Measurements from ENCODE around the gene EPX. TPM values are rescaled to one million over a fixed set of nuclear protein-coding genes. Genes with fewer than 3 reads are reported as not detected.
A peak's percentile ranks its signal among the peaks of the same experiment; 100 is the strongest.

Gene EPX
- total RNA-seq, 1 donor from 2014 or later, result not detected

DNA sequence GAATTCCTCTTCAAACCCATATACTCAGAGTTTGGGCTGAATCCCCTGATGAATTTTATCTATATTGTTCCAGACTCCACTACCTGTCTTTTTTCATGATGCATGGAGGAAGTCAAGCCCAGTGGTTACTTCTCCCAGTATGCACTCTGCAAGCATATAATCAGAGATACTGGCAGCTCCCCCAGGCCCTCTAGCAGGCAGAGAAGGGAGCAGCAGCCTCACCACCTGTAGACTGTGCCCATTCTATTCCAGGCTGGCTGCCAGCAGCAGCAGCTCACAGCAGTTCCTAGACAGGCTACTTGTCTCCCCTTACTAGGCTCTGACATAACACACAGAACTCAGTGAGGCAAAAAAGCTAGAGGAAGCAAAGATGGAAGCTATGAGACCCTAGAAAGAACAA, 23.2 kb downstream of the EPX start:
- no peak overlapping the region for H3K4me3 Mint-ChIP-seq (ENCODE audit: unreplicated experiment)
- DNase-seq (ENCODE audit: low spot score), result no peak
- no peaks in the 10 kb centered on the region for H3K27me3 Mint-ChIP-seq (ENCODE audit: low read depth)
- peaks cover 9% of the 10 kb centered on the region for H3K4me1 Mint-ChIP-seq (ENCODE audit: low read depth)
- no peak for TF ChIP-seq CTCF (IDR thresholded peaks at IDR 0.05)
- H3K9me3 Mint-ChIP-seq (ENCODE audit: low read depth), result no peaks in the 10 kb centered on the region
- peaks cover 16% of the 10 kb centered on the region for H3K36me3 Mint-ChIP-seq (ENCODE audit: low read depth)
- no peak overlapping the region for H3K27ac Mint-ChIP-seq (ENCODE audit: unreplicated experiment)

DNA sequence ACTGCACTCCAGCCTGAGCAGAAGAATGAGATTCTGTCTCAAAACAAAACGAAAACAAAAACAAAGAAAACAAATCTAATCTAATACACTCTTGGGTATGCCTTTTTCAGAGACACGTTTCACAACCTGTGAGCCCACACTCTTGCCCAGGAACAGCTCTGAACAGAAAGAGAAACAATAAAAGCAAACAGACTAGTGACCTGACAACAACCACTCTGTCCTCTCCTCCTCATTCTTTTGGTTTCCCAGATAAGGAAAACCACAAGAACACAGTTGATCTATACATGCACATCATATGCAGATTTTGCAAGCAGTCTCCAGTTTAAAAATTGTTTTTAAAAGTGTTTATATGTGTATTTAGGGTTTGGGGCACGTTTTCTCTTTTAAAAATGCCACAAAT, 25.2 kb downstream of the EPX start:
- Mint-ChIP-seq H3K4me1 (ENCODE audit: low read depth) (peaks cover 9% of the 10 kb centered on the region), H3K27ac (ENCODE audit: unreplicated experiment) (no peak overlapping the region), H3K27me3 (ENCODE audit: low read depth) (no peaks in the 10 kb centered on the region), H3K9me3 (ENCODE audit: low read depth) (no peaks in the 10 kb centered on the region), H3K36me3 (ENCODE audit: low read depth) (peaks cover 8% of the 10 kb centered on the region), H3K4me3 (ENCODE audit: unreplicated experiment) (no peak overlapping the region)
- no peak for DNase-seq (ENCODE audit: low spot score)
- no peak for TF ChIP-seq CTCF (IDR thresholded peaks at IDR 0.05)

- Mint-ChIP-seq H3K36me3 (ENCODE audit: low read depth) (no peaks in the 10 kb centered on the region), H3K4me3 (ENCODE audit: unreplicated experiment) (peak within 1 kb of the TSS; percentile 77), H3K27ac (ENCODE audit: unreplicated experiment) (peak within 1 kb of the TSS; percentile 91), H3K27me3 (ENCODE audit: low read depth) (no peaks in the 10 kb centered on the region), H3K9me3 (ENCODE audit: low read depth) (no peaks in the 10 kb centered on the region), H3K4me1 (ENCODE audit: low read depth) (peaks cover 11% of the 10 kb centered on the region)
- TF ChIP-seq CTCF (IDR thresholded peaks at IDR 0.05), result peak; percentile 76
- DNase-seq (ENCODE audit: low spot score), result peak; percentile 97
These were observed 26.7 kb downstream of the EPX start, which contains the start of gene MKS1 for GRCh38 chr17:58219007-58219788. Gene MKS1 (minus strand): TSS chr17:58219255. CDS start chr17:58219230, 25 bp downstream.

GRCh38 chr17:58219789-58220183, 27.3 kb downstream of the EPX start:
- Mint-ChIP-seq H3K27ac (ENCODE audit: unreplicated experiment) (no peak overlapping the region), H3K9me3 (ENCODE audit: low read depth) (no peaks in the 10 kb centered on the region), H3K27me3 (ENCODE audit: low read depth) (no peaks in the 10 kb centered on the region), H3K36me3 (ENCODE audit: low read depth) (no peaks in the 10 kb centered on the region), H3K4me3 (ENCODE audit: unreplicated experiment) (peak overlapping the region; percentile 77), H3K4me1 (ENCODE audit: low read depth) (peaks cover 16% of the 10 kb centered on the region)
- DNase-seq (ENCODE audit: low spot score), result no peak
- TF ChIP-seq CTCF (IDR thresholded peaks at IDR 0.05), result no peak

DNA sequence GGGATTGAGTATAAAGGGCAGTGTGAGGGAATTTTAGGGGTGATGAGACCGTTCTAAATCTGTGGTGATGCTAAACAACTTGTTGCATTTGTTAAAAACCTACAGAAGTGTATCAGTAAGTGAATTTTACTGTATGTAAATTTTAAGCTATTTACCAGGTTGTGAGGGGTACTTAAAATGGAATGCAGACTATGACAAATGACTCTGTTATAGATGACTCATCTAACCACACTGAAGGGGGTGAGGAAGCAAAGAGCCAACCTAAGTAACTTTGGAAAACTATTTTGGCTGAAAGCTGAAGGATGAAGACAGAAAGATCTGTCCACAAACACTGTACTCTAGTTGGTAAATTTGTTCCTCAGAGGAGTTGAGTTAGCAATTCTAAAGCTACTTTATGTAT, 31.8 kb downstream of the EPX start:
- no peaks in the 10 kb centered on the region for H3K9me3 Mint-ChIP-seq (ENCODE audit: low read depth)
- H3K27me3 Mint-ChIP-seq (ENCODE audit: low read depth), result peaks cover 5% of the 10 kb centered on the region
- no peak overlapping the region for H3K4me3 Mint-ChIP-seq (ENCODE audit: unreplicated experiment)
- DNase-seq (ENCODE audit: low spot score), result no peak
- H3K4me1 Mint-ChIP-seq (ENCODE audit: low read depth), result peaks cover 11% of the 10 kb centered on the region
- H3K27ac Mint-ChIP-seq (ENCODE audit: unreplicated experiment), result peak overlapping the region; percentile 53
- H3K36me3 Mint-ChIP-seq (ENCODE audit: low read depth), result no peaks in the 10 kb centered on the region
- TF ChIP-seq CTCF (IDR thresholded peaks at IDR 0.05), result no peak
